ENCODE measurements around the gene HDGFL2.
A peak's percentile ranks its signal among the peaks of the same experiment; 100 is the strongest.
"Not testable (repeated sequence)": the region's sequence is repeated elsewhere in the genome, so short reads cannot be mapped to it uniquely, and the experiment has no call there.

HDGFL2 gene

GRCh38 chr19:4521170-4521887 is 49.2 kb downstream of the HDGFL2 start:
- DNase-seq (ENCODE audit: low read depth) = no peak
- TF ChIP-seq CTCF (IDR thresholded peaks at IDR 0.05; ENCODE audit: insufficient read depth, low read depth, low read length, missing control alignments) = no peak
- no peak overlapping the region for H3K4me3 ChIP-seq (ENCODE audit: low read length)

GRCh38 chr19:4521888-4522242 is 49.8 kb downstream of the HDGFL2 start:
- no peak for DNase-seq (ENCODE audit: low read depth)
- H3K4me3 ChIP-seq (ENCODE audit: low read length) = no peak overlapping the region
- no peak for TF ChIP-seq CTCF (IDR thresholded peaks at IDR 0.05; ENCODE audit: insufficient read depth, low read depth, low read length, missing control alignments)

DNA sequence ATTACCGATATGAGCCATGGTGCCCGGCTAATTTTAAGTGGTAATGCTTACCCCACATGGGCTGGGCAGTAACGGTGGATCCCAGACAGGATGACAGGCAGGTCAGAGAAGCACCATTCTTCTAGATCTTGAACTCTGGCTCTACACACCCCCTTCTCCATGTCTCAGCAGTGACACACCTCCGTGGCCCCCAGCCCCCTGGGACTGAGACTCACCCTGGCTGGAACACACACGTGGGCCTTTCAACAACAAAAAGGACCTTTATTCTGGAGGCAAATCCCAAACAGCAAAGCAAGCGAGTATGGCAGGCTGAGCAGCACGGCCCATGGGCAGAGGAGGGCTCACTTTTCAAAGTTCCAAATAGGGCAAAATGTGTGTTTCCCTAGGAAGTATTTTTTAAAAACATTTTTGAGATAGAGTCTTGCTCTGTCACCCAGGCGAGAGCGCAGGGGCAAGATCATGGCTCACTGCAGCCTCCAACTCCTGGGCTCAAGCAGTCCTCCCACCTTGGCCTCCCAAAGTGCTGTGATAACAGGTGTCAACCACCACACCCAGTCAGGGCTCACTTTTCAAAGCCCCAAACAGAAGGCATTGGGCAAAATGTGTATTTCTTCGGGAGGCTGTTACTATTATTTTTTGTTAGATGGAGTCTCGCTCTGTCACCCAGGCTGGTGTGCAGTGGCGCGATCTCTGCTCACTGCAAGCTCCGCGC is 50.4 kb downstream of the HDGFL2 start:
- TF ChIP-seq CTCF (IDR thresholded peaks at IDR 0.05; ENCODE audit: insufficient read depth, low read depth, low read length, missing control alignments) = no peak
- no peak for DNase-seq (ENCODE audit: low read depth)
- no peak overlapping the region for H3K4me3 ChIP-seq (ENCODE audit: low read length)

DNA sequence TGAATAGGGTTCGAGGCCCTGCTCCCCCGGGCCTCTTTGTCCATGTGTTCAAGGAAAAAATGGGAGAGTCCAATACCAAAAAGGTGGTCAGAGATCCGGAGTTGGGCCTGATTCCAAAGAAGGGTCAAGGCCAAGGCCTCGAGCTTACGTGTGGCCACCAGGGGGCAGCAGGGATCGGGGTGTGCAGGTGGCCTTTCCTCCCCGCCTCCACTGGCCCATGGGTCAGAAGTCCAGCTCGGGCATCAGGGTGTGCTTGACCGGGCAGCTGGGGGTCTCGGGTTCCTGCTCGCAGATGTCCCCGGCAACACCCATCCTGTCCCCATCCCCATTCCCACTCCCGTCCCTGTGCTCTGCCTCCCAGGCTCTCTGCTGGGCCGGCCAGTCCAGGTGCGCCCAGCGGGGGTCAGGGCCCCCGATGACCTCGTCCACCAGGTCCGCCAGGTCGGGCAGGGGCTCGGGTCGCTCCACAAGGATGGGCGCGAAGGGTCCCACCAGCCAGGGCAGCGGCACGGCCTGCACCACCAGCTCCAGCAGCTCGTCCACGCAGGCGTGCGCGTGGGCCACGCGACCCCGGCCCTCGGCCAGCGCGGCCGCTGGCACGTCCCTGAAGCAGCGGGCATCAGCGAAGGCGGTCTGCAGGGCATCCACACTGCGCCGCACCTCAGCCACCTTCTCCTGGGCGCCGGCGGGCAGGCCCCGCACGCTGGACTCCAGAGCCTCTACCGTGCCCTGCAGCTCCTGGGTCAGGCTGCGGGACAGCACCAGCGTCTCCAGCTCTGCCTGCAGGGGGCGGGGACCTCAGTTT is 51.4 kb downstream of the HDGFL2 start:
- peak; percentile 36 for DNase-seq (ENCODE audit: low read depth)

DNA sequence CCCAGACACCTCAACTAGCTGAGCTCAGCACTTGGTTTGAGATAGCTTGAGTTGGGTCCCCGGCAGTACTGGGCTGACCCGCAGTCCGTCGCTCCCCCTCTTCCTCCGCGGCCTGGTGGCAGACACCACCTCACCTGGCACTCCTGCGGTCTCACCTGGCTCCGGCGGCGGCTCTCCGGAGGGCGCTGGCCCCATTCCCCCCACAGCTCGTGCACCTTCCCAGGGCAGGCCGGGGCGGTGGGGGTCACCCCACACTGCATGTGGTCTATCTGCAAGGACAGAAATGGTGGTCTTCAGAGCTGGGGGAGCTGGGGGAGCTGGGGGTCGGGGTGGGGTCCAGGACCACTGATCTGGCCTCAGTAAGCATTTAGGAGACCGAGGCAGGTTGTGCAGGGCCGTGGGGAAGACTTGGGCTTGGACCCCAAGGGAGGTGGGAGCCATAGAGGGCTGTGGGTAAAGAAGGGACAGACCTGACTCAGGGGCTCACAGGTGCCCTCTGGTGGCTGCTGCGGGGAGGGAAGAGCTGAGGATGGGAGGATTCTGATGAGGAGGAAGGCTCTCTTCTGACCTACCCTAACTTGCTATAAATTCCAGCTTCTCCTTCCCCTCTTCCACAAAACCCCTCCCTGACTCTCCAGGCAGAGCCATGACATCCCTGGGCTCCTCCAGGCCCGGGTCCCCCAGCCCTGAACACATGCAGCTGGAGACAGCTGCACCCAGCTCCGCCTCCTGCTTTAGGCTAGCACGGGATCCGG is 52.9 kb downstream of the HDGFL2 start:
- peak; percentile 85 for TF ChIP-seq CTCF (IDR thresholded peaks at IDR 0.05; ENCODE audit: insufficient read depth, low read depth, low read length, missing control alignments)

More for the DNA sequence above, 51.4 kb downstream of the HDGFL2 start:
- TF ChIP-seq CTCF (IDR thresholded peaks at IDR 0.05; ENCODE audit: insufficient read depth, low read depth, low read length, missing control alignments) = peak; percentile 67
- no peak overlapping the region for H3K4me3 ChIP-seq (ENCODE audit: low read length)

GRCh38 chr19:4525563-4526002 is 53.5 kb downstream of the HDGFL2 start:
- no peak for TF ChIP-seq CTCF (IDR thresholded peaks at IDR 0.05; ENCODE audit: insufficient read depth, low read depth, low read length, missing control alignments)
- DNase-seq (ENCODE audit: low read depth) = no peak
- H3K4me3 ChIP-seq (ENCODE audit: low read length) = no peak overlapping the region

More for the DNA sequence above, 52.9 kb downstream of the HDGFL2 start:
- peak; percentile 52 for DNase-seq (ENCODE audit: low read depth)
- no peak overlapping the region for H3K4me3 ChIP-seq (ENCODE audit: low read length)

DNA sequence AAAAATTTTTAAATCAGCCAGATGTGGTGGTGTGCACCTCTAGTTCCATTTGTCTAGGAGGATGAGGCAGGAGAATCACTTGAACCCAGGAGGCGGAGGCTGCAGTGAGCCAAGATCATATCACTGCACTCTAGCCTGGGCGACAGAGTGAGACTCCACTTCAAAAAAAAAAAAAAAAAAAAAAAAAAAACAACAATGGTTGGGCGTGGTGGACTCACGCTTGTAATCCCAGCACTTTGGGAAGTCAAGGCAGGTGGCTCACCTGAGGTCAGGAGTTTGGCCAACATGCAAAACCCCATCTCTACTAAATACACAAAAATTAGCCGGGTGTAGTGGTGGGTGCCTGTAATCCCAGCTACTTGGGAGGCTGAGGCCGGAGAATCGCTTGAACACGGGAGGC is 55.3 kb downstream of the HDGFL2 start:
- not testable (repeated sequence) for H3K4me3 ChIP-seq (ENCODE audit: low read length); DNase-seq (ENCODE audit: low read depth)
